Panc1 (cell line): ENCODE measurements around the gene GMPR. TPM values are rescaled to one million over a fixed set of nuclear protein-coding genes. Genes with fewer than 3 reads are reported as not detected.

ENCODE experiments used
- ATAC-seq: fragments of 200-7000 bp; cut with Tn5 transposase; 2 replicates; pipeline ENCODE4 v1.9.1; 2020; ENCODE audit warnings: mild to moderate bottlenecking, moderate library complexity
- BruUV-seq: library from RNA; stranded (reverse); fragments of 400-500 nt; replicated peaks from 2 replicates; lab custom pipeline; 2021; lab: Mats Ljungman, UMichigan
- CTCF ChIA-PET: fragments of 300-600 bp; sonication (Branson Sonifier 250); formaldehyde crosslinking; loops from one replicate; lab custom pipeline; 2022; ENCODE audit warnings: antibody characterized with exemption; lab: Charles Lee
- POLR2A ChIA-PET: fragments of 300-600 bp; sonication (Branson Sonifier 250); formaldehyde crosslinking; loops from one replicate; lab custom pipeline; 2022; ENCODE audit warnings: antibody characterized with exemption; lab: Charles Lee
- DNase-seq: peaks from one replicate; pipeline ENCODE4 v3.0.0-alpha.2; 2010; ENCODE audit warnings: low read depth, low spot score
- H3K27ac ChIP-seq: 2 replicates; pipeline ENCODE4 v1.5.1; 2011; ENCODE audit warnings: mild to moderate bottlenecking, low read length, inconsistent platforms
- H3K27me3 ChIP-seq: fragments of 200-500 bp; sonication (Bioruptor generic); 2 replicates; pipeline ENCODE4 v1.6.0; 2014; ENCODE audit warnings: low read length, inconsistent platforms; ENCODE audit not compliant: control insufficient read depth, insufficient read depth
- H3K36me3 ChIP-seq: fragments of 200-500 bp; sonication (Bioruptor generic); 2 replicates; pipeline ENCODE4 v1.5.1; 2014; ENCODE audit warnings: inconsistent platforms, mild to moderate bottlenecking, low read length, moderate library complexity; ENCODE audit not compliant: control insufficient read depth, insufficient read depth
- H3K4me1 ChIP-seq: 2 replicates; pipeline ENCODE4 v1.5.1; 2011; ENCODE audit warnings: inconsistent platforms, mild to moderate bottlenecking, low read length, moderate library complexity; ENCODE audit not compliant: control insufficient read depth, insufficient read depth
- H3K4me3 ChIP-seq, 2 experiments: 2 replicates each; pipeline ENCODE4 v1.5.1; 2011 to 2012; ENCODE audit warnings: low read depth in 2 of 2, low read length in 2 of 2, mild to moderate bottlenecking in 2 of 2, inconsistent platforms in 1 of 2, moderate library complexity in 1 of 2
- H3K9me3 ChIP-seq: fragments of 200-500 bp; sonication (Bioruptor generic); 2 replicates; pipeline ENCODE4 v1.5.1; 2014; ENCODE audit warnings: low read depth, mild to moderate bottlenecking, inconsistent platforms, low read length, moderate library complexity; ENCODE audit not compliant: control insufficient read depth, insufficient read depth
- POLR2AphosphoS5 ChIP-seq: IDR thresholded peaks from 2 replicates; pipeline ENCODE4 v1.6.1; 2012; ENCODE audit warnings: mild to moderate bottlenecking, low read depth, low read length, moderate library complexity
- SIN3A ChIP-seq: IDR thresholded peaks from 2 replicates; pipeline ENCODE4 v1.6.1; 2012; ENCODE audit warnings: low read depth, mild to moderate bottlenecking, low read length, moderate library complexity, borderline replicate concordance; ENCODE audit not compliant: insufficient read depth
- TCF7L2 ChIP-seq: IDR thresholded peaks from 2 replicates; pipeline ENCODE4 v1.6.1; 2011; ENCODE audit warnings: mild to moderate bottlenecking, low read depth, low read length, inconsistent platforms
- in situ Hi-C: cut with HindIII; loops from 2 replicates; pipeline ENCODE4 v1.10.0; 2016; ENCODE audit warnings: low sequenced_read_pairs, low pct_unique_long_range_greater_than_20kb
- intact Hi-C: fragments of 100-400 bp; cut with micrococcal nuclease; formaldehyde crosslinking; loops from one replicate; pipeline ENCODE4 v1.10.0; 2022; ENCODE audit not compliant: unreplicated experiment
- total RNA-seq: library from RNA; stranded (reverse); gene quantifications from one replicate; pipeline ENCODE4 v1.2.1, GENCODE V29; 2021; ENCODE audit not compliant: unreplicated experiment
- TF ChIP-seq, protein P1 (sequence below), 2 experiments: IDR thresholded peaks; 2 replicates each; pipeline ENCODE4 v1.6.1; 2011 to 2012; ENCODE audit warnings: low read depth in 2 of 2, control low read depth in 1 of 2, low read length in 1 of 2, mild to moderate bottlenecking in 1 of 2, moderate library complexity in 1 of 2; ENCODE audit not compliant: insufficient read depth in 1 of 2
- TF ChIP-seq, protein P2 (sequence below): fragments of 450-650 bp; IDR thresholded peaks from 2 replicates; pipeline ENCODE4 v1.5.1; 2017; ENCODE audit warnings: mild to moderate bottlenecking

GMPR gene
- total RNA-seq, 1 experiment from 2014 or later: 3.5 TPM

DNA sequence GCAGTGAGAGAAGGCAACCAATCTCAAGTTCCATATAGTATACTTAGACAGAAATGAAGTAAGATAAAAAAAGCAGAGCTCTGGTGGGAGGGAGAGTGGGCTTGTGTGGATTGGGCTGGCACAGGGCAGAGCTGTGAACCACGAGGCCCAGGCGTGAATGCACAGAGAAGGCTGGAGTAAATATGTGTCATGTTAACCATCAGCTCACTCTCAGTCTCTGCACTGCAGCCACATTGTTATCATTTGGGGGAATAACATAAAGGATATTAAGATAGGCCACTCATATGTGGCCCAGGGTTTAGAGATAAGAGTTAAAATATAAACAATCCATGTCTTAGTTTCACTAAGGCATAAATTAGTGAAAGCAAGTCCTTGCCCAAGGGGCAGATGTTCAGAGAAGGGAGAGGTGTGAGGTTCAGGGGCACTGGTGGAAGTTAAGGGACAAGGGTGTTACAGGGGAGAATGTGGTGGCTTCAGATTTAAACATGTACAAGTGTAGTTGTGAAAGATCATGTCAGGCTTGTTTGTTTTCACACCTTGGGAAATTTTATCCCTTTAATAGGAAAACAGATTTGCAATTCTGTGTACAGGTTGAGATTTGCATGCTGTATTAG is 14.4 kb downstream of the GMPR start:
- in situ Hi-C loops (no loop called here), intact Hi-C loops (no loop called here)
- ChIA-PET CTCF (no interaction called here), POLR2A (no interaction called here)
- TF ChIP-seq SIN3A (no peak), POLR2AphosphoS5 (no peak), TCF7L2 (no peak)
- TF ChIP-seq, protein P1, sequence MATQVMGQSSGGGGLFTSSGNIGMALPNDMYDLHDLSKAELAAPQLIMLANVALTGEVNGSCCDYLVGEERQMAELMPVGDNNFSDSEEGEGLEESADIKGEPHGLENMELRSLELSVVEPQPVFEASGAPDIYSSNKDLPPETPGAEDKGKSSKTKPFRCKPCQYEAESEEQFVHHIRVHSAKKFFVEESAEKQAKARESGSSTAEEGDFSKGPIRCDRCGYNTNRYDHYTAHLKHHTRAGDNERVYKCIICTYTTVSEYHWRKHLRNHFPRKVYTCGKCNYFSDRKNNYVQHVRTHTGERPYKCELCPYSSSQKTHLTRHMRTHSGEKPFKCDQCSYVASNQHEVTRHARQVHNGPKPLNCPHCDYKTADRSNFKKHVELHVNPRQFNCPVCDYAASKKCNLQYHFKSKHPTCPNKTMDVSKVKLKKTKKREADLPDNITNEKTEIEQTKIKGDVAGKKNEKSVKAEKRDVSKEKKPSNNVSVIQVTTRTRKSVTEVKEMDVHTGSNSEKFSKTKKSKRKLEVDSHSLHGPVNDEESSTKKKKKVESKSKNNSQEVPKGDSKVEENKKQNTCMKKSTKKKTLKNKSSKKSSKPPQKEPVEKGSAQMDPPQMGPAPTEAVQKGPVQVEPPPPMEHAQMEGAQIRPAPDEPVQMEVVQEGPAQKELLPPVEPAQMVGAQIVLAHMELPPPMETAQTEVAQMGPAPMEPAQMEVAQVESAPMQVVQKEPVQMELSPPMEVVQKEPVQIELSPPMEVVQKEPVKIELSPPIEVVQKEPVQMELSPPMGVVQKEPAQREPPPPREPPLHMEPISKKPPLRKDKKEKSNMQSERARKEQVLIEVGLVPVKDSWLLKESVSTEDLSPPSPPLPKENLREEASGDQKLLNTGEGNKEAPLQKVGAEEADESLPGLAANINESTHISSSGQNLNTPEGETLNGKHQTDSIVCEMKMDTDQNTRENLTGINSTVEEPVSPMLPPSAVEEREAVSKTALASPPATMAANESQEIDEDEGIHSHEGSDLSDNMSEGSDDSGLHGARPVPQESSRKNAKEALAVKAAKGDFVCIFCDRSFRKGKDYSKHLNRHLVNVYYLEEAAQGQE (IDR thresholded peaks at IDR 0.05; ENCODE audit: insufficient read depth in 1 of 2, low read depth in 2 of 2, low read length in 1 of 2): no peak
- TF ChIP-seq, protein P2, sequence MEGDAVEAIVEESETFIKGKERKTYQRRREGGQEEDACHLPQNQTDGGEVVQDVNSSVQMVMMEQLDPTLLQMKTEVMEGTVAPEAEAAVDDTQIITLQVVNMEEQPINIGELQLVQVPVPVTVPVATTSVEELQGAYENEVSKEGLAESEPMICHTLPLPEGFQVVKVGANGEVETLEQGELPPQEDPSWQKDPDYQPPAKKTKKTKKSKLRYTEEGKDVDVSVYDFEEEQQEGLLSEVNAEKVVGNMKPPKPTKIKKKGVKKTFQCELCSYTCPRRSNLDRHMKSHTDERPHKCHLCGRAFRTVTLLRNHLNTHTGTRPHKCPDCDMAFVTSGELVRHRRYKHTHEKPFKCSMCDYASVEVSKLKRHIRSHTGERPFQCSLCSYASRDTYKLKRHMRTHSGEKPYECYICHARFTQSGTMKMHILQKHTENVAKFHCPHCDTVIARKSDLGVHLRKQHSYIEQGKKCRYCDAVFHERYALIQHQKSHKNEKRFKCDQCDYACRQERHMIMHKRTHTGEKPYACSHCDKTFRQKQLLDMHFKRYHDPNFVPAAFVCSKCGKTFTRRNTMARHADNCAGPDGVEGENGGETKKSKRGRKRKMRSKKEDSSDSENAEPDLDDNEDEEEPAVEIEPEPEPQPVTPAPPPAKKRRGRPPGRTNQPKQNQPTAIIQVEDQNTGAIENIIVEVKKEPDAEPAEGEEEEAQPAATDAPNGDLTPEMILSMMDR: no peak
- ATAC-seq: no peak
- no peaks in the 10 kb centered on the region for H3K9me3 ChIP-seq
- H3K36me3 ChIP-seq: no peaks in the 10 kb centered on the region
- H3K4me1 ChIP-seq: no peaks in the 10 kb centered on the region
- no peak overlapping the region for H3K27ac ChIP-seq
- DNase-seq: no peak
- H3K4me3 ChIP-seq: no peak overlapping the region
- BruUV-seq: no TSS peak
- H3K27me3 ChIP-seq: no peaks in the 10 kb centered on the region

DNA sequence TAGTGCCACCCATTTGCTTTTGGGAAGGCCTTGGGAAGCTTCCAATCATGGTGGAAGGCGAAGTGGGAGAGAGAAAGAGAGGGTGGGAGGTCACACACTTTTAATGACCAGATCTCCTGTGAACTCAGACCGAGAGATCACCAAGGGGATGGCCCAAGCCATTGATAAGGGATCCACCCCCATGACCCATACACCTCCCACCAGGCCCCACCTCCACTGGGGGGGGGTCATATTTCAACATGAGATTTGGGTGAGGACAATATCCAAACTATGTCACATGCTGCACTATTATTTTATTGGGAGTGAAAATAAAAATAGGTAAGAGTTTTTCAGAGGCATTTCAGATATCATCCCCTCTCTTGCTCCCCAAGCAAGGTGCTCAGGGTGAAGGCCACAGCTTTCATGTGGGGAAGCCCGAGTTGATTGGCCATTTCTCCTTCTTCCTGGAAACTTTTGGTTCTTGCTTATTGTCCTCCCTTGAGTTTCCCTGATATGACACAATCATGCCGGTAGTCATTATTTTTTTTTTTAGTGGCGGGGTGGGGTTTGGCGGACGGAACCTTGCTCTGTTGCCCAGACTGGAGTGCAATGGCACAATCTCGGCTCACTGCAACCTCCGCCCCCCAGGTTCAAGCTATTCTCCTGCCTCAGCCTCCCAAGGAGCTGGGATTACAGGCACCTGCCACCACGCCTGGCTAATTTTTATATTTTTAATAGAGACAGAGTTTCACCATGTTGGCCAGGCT is 15.2 kb downstream of the GMPR start:
- CTCF ChIA-PET: no interaction called here

More for the DNA sequence above, 15.2 kb downstream of the GMPR start:
- Histone ChIP-seq H3K36me3 (no peaks in the 10 kb centered on the region), H3K9me3 (no peaks in the 10 kb centered on the region), H3K27me3 (no peaks in the 10 kb centered on the region), H3K4me1 (no peaks in the 10 kb centered on the region), H3K27ac (no peak overlapping the region), H3K4me3 (no peak overlapping the region)
- ATAC-seq: no peak
- no TSS peak for BruUV-seq
- in situ Hi-C loops (no loop called here), intact Hi-C loops (no loop called here)
- DNase-seq: no peak
- POLR2A ChIA-PET: no interaction called here
- TF ChIP-seq TCF7L2 (no peak), POLR2AphosphoS5 (no peak), SIN3A (no peak)
- TF ChIP-seq, protein P1 (IDR thresholded peaks at IDR 0.05; ENCODE audit: insufficient read depth in 1 of 2, low read depth in 2 of 2, low read length in 1 of 2): no peak
- TF ChIP-seq, protein P2: no peak
